ENCODE measurements around the gene TRIL. TPM values are rescaled to one million over a fixed set of nuclear protein-coding genes. Genes with fewer than 3 reads are reported as not detected.

Gene TRIL
- total RNA-seq, 1 experiment from 2014 or later = 3.0 TPM

DNA sequence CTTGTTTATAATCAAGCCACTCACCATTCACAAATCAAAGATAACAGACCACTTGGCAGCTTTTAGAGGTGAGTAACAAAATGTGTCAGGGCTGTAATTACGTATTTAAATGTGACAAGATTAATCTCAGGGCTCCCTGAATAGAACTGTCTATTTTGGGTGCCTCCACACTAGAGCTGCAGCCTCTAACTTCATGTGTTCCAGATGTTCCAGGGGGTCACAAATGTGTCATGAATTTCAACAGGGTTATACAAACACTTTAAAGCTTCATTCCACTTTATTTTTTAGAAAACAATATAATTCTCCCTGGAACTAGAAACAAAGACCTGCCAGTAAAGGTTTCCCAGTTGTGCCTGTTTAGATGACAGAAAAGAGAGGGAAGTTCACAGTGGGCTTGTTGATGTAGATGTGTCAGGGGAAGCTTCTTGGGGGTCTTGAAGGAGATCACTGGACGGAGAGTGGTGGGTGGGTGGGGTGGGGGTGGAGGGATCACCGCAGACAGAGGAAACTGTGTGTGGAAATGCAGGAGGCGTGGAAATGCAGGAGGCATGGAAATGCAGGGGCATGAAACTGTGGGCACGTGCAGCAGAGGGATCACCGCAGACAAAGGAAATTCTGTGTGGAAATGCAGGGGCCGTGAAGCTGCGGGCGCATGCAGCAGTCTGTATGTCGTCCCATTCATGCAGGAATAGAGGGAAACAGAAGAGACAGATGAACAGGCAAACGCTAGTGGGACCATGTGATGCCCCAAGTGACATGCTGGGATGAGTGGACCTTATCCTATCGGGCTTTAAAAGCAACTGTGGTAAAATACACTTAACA is 42.0 kb upstream of the TRIL start (continued):
- TF ChIP-seq, protein P1, sequence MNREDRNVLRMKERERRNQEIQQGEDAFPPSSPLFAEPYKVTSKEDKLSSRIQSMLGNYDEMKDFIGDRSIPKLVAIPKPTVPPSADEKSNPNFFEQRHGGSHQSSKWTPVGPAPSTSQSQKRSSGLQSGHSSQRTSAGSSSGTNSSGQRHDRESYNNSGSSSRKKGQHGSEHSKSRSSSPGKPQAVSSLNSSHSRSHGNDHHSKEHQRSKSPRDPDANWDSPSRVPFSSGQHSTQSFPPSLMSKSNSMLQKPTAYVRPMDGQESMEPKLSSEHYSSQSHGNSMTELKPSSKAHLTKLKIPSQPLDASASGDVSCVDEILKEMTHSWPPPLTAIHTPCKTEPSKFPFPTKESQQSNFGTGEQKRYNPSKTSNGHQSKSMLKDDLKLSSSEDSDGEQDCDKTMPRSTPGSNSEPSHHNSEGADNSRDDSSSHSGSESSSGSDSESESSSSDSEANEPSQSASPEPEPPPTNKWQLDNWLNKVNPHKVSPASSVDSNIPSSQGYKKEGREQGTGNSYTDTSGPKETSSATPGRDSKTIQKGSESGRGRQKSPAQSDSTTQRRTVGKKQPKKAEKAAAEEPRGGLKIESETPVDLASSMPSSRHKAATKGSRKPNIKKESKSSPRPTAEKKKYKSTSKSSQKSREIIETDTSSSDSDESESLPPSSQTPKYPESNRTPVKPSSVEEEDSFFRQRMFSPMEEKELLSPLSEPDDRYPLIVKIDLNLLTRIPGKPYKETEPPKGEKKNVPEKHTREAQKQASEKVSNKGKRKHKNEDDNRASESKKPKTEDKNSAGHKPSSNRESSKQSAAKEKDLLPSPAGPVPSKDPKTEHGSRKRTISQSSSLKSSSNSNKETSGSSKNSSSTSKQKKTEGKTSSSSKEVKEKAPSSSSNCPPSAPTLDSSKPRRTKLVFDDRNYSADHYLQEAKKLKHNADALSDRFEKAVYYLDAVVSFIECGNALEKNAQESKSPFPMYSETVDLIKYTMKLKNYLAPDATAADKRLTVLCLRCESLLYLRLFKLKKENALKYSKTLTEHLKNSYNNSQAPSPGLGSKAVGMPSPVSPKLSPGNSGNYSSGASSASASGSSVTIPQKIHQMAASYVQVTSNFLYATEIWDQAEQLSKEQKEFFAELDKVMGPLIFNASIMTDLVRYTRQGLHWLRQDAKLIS (CRISPR knock-in tag; IDR thresholded peaks at IDR 0.05; ENCODE audit: borderline replicate concordance) = no peak
- TF ChIP-seq, protein P2, sequence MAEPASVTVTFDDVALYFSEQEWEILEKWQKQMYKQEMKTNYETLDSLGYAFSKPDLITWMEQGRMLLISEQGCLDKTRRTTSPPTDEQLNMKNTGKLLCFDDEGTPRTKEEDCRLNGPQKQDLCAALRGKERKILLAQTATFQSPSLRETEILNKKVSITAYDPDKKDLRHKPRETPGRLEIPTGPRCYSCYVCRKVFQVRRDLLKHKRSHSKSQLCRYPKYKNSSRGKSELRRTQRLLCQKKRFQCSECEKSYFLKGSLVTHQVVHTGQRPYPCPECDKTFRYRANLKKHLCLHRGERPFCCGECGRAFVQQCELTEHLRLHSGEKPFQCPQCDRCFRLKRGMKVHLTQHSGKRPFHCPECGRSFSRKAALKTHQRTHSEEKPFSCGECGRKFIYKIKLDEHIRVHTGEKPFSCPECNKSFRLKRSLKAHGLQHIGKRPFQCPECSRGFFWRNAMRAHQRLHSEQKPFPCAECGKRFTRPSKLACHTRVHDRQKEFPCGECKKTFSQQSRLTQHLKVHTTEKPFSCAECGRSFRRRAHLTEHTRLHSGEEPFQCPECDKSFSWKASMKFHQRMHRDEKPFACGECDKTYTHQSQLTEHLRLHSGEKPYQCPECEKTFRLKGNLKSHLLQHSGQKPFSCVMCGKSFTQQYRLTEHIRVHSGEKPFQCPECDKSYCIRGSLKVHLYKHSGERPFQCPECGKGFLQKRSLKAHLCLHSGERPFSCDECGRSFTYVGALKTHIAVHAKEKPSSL (CRISPR knock-in tag; conservative IDR thresholded peaks at IDR 0.05) = no peak
- TF ChIP-seq, protein P3, sequence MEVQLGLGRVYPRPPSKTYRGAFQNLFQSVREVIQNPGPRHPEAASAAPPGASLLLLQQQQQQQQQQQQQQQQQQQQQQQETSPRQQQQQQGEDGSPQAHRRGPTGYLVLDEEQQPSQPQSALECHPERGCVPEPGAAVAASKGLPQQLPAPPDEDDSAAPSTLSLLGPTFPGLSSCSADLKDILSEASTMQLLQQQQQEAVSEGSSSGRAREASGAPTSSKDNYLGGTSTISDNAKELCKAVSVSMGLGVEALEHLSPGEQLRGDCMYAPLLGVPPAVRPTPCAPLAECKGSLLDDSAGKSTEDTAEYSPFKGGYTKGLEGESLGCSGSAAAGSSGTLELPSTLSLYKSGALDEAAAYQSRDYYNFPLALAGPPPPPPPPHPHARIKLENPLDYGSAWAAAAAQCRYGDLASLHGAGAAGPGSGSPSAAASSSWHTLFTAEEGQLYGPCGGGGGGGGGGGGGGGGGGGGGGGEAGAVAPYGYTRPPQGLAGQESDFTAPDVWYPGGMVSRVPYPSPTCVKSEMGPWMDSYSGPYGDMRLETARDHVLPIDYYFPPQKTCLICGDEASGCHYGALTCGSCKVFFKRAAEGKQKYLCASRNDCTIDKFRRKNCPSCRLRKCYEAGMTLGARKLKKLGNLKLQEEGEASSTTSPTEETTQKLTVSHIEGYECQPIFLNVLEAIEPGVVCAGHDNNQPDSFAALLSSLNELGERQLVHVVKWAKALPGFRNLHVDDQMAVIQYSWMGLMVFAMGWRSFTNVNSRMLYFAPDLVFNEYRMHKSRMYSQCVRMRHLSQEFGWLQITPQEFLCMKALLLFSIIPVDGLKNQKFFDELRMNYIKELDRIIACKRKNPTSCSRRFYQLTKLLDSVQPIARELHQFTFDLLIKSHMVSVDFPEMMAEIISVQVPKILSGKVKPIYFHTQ (CRISPR knock-in tag; IDR thresholded peaks at IDR 0.05) = no peak
- no peak for TF ChIP-seq NFYB (CRISPR knock-in tag; conservative IDR thresholded peaks at IDR 0.05; ENCODE audit: low read depth)
- no peak for TF ChIP-seq ZNF671 (CRISPR knock-in tag; IDR thresholded peaks at IDR 0.05)
- no peak for TF ChIP-seq IRF2 (CRISPR knock-in tag; IDR thresholded peaks at IDR 0.05; ENCODE audit: borderline replicate concordance, low read depth)
- TF ChIP-seq, protein P4, sequence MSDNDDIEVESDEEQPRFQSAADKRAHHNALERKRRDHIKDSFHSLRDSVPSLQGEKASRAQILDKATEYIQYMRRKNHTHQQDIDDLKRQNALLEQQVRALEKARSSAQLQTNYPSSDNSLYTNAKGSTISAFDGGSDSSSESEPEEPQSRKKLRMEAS (CRISPR knock-in tag; IDR thresholded peaks at IDR 0.05) = no peak
- TF ChIP-seq KAT7 (CRISPR knock-in tag; IDR thresholded peaks at IDR 0.05; ENCODE audit: borderline replicate concordance) = no peak
- TF ChIP-seq, protein P5, sequence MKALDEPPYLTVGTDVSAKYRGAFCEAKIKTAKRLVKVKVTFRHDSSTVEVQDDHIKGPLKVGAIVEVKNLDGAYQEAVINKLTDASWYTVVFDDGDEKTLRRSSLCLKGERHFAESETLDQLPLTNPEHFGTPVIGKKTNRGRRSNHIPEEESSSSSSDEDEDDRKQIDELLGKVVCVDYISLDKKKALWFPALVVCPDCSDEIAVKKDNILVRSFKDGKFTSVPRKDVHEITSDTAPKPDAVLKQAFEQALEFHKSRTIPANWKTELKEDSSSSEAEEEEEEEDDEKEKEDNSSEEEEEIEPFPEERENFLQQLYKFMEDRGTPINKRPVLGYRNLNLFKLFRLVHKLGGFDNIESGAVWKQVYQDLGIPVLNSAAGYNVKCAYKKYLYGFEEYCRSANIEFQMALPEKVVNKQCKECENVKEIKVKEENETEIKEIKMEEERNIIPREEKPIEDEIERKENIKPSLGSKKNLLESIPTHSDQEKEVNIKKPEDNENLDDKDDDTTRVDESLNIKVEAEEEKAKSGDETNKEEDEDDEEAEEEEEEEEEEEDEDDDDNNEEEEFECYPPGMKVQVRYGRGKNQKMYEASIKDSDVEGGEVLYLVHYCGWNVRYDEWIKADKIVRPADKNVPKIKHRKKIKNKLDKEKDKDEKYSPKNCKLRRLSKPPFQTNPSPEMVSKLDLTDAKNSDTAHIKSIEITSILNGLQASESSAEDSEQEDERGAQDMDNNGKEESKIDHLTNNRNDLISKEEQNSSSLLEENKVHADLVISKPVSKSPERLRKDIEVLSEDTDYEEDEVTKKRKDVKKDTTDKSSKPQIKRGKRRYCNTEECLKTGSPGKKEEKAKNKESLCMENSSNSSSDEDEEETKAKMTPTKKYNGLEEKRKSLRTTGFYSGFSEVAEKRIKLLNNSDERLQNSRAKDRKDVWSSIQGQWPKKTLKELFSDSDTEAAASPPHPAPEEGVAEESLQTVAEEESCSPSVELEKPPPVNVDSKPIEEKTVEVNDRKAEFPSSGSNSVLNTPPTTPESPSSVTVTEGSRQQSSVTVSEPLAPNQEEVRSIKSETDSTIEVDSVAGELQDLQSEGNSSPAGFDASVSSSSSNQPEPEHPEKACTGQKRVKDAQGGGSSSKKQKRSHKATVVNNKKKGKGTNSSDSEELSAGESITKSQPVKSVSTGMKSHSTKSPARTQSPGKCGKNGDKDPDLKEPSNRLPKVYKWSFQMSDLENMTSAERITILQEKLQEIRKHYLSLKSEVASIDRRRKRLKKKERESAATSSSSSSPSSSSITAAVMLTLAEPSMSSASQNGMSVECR (CRISPR knock-in tag; IDR thresholded peaks at IDR 0.05; ENCODE audit: borderline replicate concordance) = no peak
- no peak for TF ChIP-seq HMGA2 (CRISPR knock-in tag; IDR thresholded peaks at IDR 0.05)
- no peak for TF ChIP-seq ZNF263 (CRISPR knock-in tag; IDR thresholded peaks at IDR 0.05; ENCODE audit: low read depth)
- TF ChIP-seq, protein P6, sequence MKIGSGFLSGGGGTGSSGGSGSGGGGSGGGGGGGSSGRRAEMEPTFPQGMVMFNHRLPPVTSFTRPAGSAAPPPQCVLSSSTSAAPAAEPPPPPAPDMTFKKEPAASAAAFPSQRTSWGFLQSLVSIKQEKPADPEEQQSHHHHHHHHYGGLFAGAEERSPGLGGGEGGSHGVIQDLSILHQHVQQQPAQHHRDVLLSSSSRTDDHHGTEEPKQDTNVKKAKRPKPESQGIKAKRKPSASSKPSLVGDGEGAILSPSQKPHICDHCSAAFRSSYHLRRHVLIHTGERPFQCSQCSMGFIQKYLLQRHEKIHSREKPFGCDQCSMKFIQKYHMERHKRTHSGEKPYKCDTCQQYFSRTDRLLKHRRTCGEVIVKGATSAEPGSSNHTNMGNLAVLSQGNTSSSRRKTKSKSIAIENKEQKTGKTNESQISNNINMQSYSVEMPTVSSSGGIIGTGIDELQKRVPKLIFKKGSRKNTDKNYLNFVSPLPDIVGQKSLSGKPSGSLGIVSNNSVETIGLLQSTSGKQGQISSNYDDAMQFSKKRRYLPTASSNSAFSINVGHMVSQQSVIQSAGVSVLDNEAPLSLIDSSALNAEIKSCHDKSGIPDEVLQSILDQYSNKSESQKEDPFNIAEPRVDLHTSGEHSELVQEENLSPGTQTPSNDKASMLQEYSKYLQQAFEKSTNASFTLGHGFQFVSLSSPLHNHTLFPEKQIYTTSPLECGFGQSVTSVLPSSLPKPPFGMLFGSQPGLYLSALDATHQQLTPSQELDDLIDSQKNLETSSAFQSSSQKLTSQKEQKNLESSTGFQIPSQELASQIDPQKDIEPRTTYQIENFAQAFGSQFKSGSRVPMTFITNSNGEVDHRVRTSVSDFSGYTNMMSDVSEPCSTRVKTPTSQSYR (CRISPR knock-in tag; IDR thresholded peaks at IDR 0.05) = no peak
- no peak for TF ChIP-seq JAZF1 (CRISPR knock-in tag; IDR thresholded peaks at IDR 0.05)
